Measurements from ENCODE around the gene KIAA1958. TPM values are rescaled to one million over a fixed set of nuclear protein-coding genes. Genes with fewer than 3 reads are reported as not detected.

The KIAA1958 gene
- total RNA-seq, 4 donors from 2014 or later: 8.3 to 11.2 (median 9.6) TPM

GRCh38 chr9:112493393-112494137, 6.9 kb downstream of the KIAA1958 start:
- H3K4me1 ChIP-seq: peaks cover 0 to 14% of the 10 kb centered on the region in 2 donors
- WGBS, 2 donors: 98 to 100% methylated on average over 1 of the region's 1 CpG
- no peaks in the 10 kb centered on the region for H3K27me3 ChIP-seq
- TF ChIP-seq POLR2A (IDR thresholded peaks at IDR 0.05) (no peak), CTCF (IDR thresholded peaks at IDR 0.05) (no peak)
- no peak for DNase-seq
- no peak overlapping the region for H3K27ac ChIP-seq
- intact Hi-C loops (cut with DNase I): no loop called here
- no peaks in the 10 kb centered on the region for H3K36me3 ChIP-seq
- no peaks in the 10 kb centered on the region for H3K9me3 ChIP-seq
- H3K4me3 ChIP-seq (replicated peaks in 1 of 3): no peak overlapping the region

GRCh38 chr9:112494153-112494552, 7.5 kb downstream of the KIAA1958 start:
- TF ChIP-seq POLR2A (IDR thresholded peaks at IDR 0.05): no peak
- no peak for TF ChIP-seq CTCF (IDR thresholded peaks at IDR 0.05)
- DNase-seq: no peak
- no peaks in the 10 kb centered on the region for H3K27me3 ChIP-seq
- intact Hi-C loops (cut with DNase I): no loop called here
- no peak overlapping the region for H3K27ac ChIP-seq
- no peaks in the 10 kb centered on the region for H3K9me3 ChIP-seq
- no peaks in the 10 kb centered on the region for H3K36me3 ChIP-seq
- WGBS, 2 donors: 100% methylated on average over 1 of the region's 1 CpG
- no peak overlapping the region for H3K4me3 ChIP-seq (replicated peaks in 1 of 3)
- H3K4me1 ChIP-seq: peaks cover 0 to 14% of the 10 kb centered on the region in 2 donors

- H3K4me3 ChIP-seq (replicated peaks in 1 of 3): no peak overlapping the region
- no peaks in the 10 kb centered on the region for H3K9me3 ChIP-seq
- H3K27ac ChIP-seq: no peak overlapping the region
- no peaks in the 10 kb centered on the region for H3K27me3 ChIP-seq
- no peaks in the 10 kb centered on the region for H3K36me3 ChIP-seq
- DNase-seq: no peak
- peaks cover 0 to 11% of the 10 kb centered on the region in 2 donors for H3K4me1 ChIP-seq
- TF ChIP-seq CTCF (IDR thresholded peaks at IDR 0.05) (no peak), POLR2A (IDR thresholded peaks at IDR 0.05) (no peak)
- intact Hi-C loops (cut with DNase I): no loop called here
- WGBS, 2 donors: 88 to 98% methylated on average over 4 of the region's 4 CpGs
Observed at GRCh38 chr9:112495614-112496013, 9.0 kb downstream of the KIAA1958 start.

GRCh38 chr9:112496074-112496722, 9.6 kb downstream of the KIAA1958 start:
- intact Hi-C loops (cut with DNase I): no loop called here
- Histone ChIP-seq H3K36me3 (no peaks in the 10 kb centered on the region), H3K27me3 (no peaks in the 10 kb centered on the region), H3K4me3 (replicated peaks in 1 of 3) (no peak overlapping the region), H3K4me1 (peaks cover 0 to 11% of the 10 kb centered on the region in 2 donors), H3K9me3 (no peaks in the 10 kb centered on the region), H3K27ac (no peak overlapping the region)
- 77 to 83% methylated on average over 3 of the region's 3 CpGs for whole genome bisulfite sequencing, 2 donors
- TF ChIP-seq CTCF (IDR thresholded peaks at IDR 0.05) (no peak), POLR2A (IDR thresholded peaks at IDR 0.05) (no peak)
- no peak for DNase-seq

- Histone ChIP-seq H3K36me3 (no peaks in the 10 kb centered on the region), H3K4me3 (replicated peaks in 1 of 3) (no peak overlapping the region), H3K9me3 (no peaks in the 10 kb centered on the region), H3K27me3 (no peaks in the 10 kb centered on the region), H3K4me1 (peaks cover 0 to 5% of the 10 kb centered on the region in 2 donors), H3K27ac (no peak overlapping the region)
- intact Hi-C loops (cut with DNase I): no loop called here
- TF ChIP-seq POLR2A (IDR thresholded peaks at IDR 0.05) (no peak), CTCF (IDR thresholded peaks at IDR 0.05) (no peak)
- 94 to 95% methylated on average over 2 of the region's 2 CpGs for WGBS, 2 donors
- DNase-seq: no peak
Observed at GRCh38 chr9:112500842-112501241, 14.2 kb downstream of the KIAA1958 start.
